Endothelial cell of umbilical vein (primary cell): ENCODE data around the gene TGFBR2. TPM values are rescaled to one million over a fixed set of nuclear protein-coding genes. Genes with fewer than 3 reads are reported as not detected.

Source experiments
- BruUV-seq: library from RNA; stranded (reverse); fragments of 400-500 nt; replicated peaks from 2 replicates; lab custom pipeline; 2021; lab: Mats Ljungman, UMichigan
- CTCF ChIA-PET: fragments of 300-600, 350-600 bp; sonication (Branson Sonifier 250); formaldehyde crosslinking; loops from one replicate; lab custom pipeline; 2021; ENCODE audit warnings: antibody characterized with exemption, inconsistent platforms; lab: Charles Lee
- POLR2A ChIA-PET: fragments of 300-600, 350-600 bp; sonication (Branson Sonifier 250); formaldehyde crosslinking; loops from one replicate; lab custom pipeline; 2021; ENCODE audit warnings: antibody characterized with exemption, inconsistent platforms; lab: Charles Lee
- DNase-seq: peaks from one replicate; pipeline ENCODE4 v3.0.0-alpha.2; 2011; ENCODE audit warnings: low read depth, low spot score
- FAIRE-seq: peaks from 2 replicates; lab custom pipeline; 2011; peaks lifted over from hg19 to GRCh38; lab: Jason Lieb, UNC
- H2AFZ ChIP-seq: 2 replicates; pipeline ENCODE4 v1.6.0; 2012; ENCODE audit warnings: low read depth, low read length, control low read depth, inconsistent platforms
- H3K27ac ChIP-seq: 2 replicates; pipeline ENCODE4 v1.5.1; 2011; ENCODE audit warnings: low read depth, mild to moderate bottlenecking, control low read depth, low read length, moderate library complexity; ENCODE audit not compliant: insufficient read depth
- H3K27me3 ChIP-seq, 2 experiments: 2 replicates each; pipeline versions ENCODE4 v1.6.0 to v1.6.1; 2011; ENCODE audit warnings: low read length in 2 of 2, mixed read lengths in 1 of 2; ENCODE audit not compliant: control insufficient read depth in 2 of 2, insufficient read depth in 2 of 2
- H3K36me3 ChIP-seq, 2 experiments: 2 replicates in 1 of 2; 3 replicates in 1 of 2; pipeline ENCODE4 v1.5.1; 2011; ENCODE audit warnings: low read length in 2 of 2, mild to moderate bottlenecking in 1 of 2, moderate library complexity in 1 of 2; ENCODE audit not compliant: control insufficient read depth in 2 of 2, insufficient read depth in 2 of 2; ENCODE audit errors: extremely low read depth in 1 of 2
- H3K4me1 ChIP-seq: 3 replicates; pipeline ENCODE4 v1.5.1; 2011; ENCODE audit warnings: mild to moderate bottlenecking, low read length; ENCODE audit not compliant: control insufficient read depth, insufficient read depth; ENCODE audit errors: extremely low read depth
- H3K4me2 ChIP-seq: 2 replicates; pipeline ENCODE4 v1.6.1; 2011; ENCODE audit warnings: low read length, control low read depth, mixed read lengths; ENCODE audit not compliant: insufficient read depth
- H3K4me3 ChIP-seq, 3 experiments: fragments of 200-600 bp in 1 of 3; sonication (generic), shearing (Covaris generic) in 1 of 3; replicated peaks in 1 of 3; 2 replicates each; pipeline ENCODE4 v1.5.1; 2011 to 2016; ENCODE audit warnings: control low read depth in 3 of 3, low read length in 3 of 3, mild to moderate bottlenecking in 2 of 3, inconsistent platforms in 1 of 3, low read depth in 1 of 3, moderate library complexity in 1 of 3; ENCODE audit not compliant: insufficient read depth in 1 of 3
- H3K79me2 ChIP-seq: 2 replicates; pipeline ENCODE4 v1.6.0; 2012; ENCODE audit warnings: low read length, inconsistent platforms; ENCODE audit not compliant: control insufficient read depth, insufficient read depth
- H3K9ac ChIP-seq: replicated peaks from 2 replicates; pipeline ENCODE3; 2011; ENCODE audit warnings: low read length, control low read depth; ENCODE audit not compliant: insufficient read depth; ENCODE audit errors: extremely low read depth
- H3K9me1 ChIP-seq: replicated peaks from 3 replicates; pipeline ENCODE4 v1.6.0; 2011; ENCODE audit warnings: mild to moderate bottlenecking, low read length; ENCODE audit not compliant: control insufficient read depth, insufficient read depth; ENCODE audit errors: extremely low read depth
- H3K9me3 ChIP-seq: replicated peaks from 2 replicates; pipeline ENCODE4 v1.5.1; 2012; ENCODE audit warnings: low read length, inconsistent platforms; ENCODE audit not compliant: control insufficient read depth, insufficient read depth
- H4K20me1 ChIP-seq: replicated peaks from 2 replicates; pipeline ENCODE3; 2011; ENCODE audit warnings: mild to moderate bottlenecking, low read length; ENCODE audit not compliant: control insufficient read depth, insufficient read depth; ENCODE audit errors: extremely low read depth
- CTCF ChIP-seq, 2 donors: IDR thresholded peaks; 1 replicate in 1 of 2; 2 replicates in 1 of 2; pipeline ENCODE4 v1.5.1; 2011; ENCODE audit warnings: low read length in 2 of 2, mild to moderate bottlenecking in 2 of 2, moderate library complexity in 2 of 2, control low read depth in 1 of 2, inconsistent platforms in 1 of 2, low read depth in 1 of 2; ENCODE audit not compliant: insufficient read depth in 1 of 2; ENCODE audit errors: extremely low read depth in 1 of 2
- EZH2 ChIP-seq: IDR thresholded peaks from 2 replicates; pipeline ENCODE4 v1.6.1; 2012; ENCODE audit warnings: borderline replicate concordance, low read depth, mild to moderate bottlenecking, moderate library complexity, low read length, inconsistent platforms; ENCODE audit not compliant: severe bottlenecking
- FOS ChIP-seq: IDR thresholded peaks from 2 replicates; pipeline ENCODE4 v1.6.1; 2011; ENCODE audit warnings: mild to moderate bottlenecking, low read length, moderate library complexity, borderline replicate concordance; ENCODE audit not compliant: insufficient read depth
- GATA2 ChIP-seq: IDR thresholded peaks from 2 replicates; pipeline ENCODE4 v1.7.0; 2011; ENCODE audit warnings: low read depth, mild to moderate bottlenecking, moderate library complexity, mixed read lengths, low read length; ENCODE audit not compliant: insufficient read length, insufficient read depth
- JUN ChIP-seq: IDR thresholded peaks from 2 replicates; pipeline ENCODE4 v1.6.1; 2011; ENCODE audit warnings: borderline replicate concordance, low read depth; ENCODE audit not compliant: insufficient read length, insufficient read depth
- MAX ChIP-seq: IDR thresholded peaks from 2 replicates; pipeline ENCODE4 v1.6.1; 2011; ENCODE audit not compliant: insufficient read depth, insufficient read length
- MYC ChIP-seq: IDR thresholded peaks from one replicate; pipeline ENCODE4 v1.6.1; 2011; ENCODE audit warnings: mild to moderate bottlenecking, low read depth, low read length
- POLR2A ChIP-seq: IDR thresholded peaks from 2 replicates; pipeline ENCODE4 v1.6.1; 2012; ENCODE audit warnings: low read depth, mild to moderate bottlenecking, control low read depth, low read length
- POLR2AphosphoS5 ChIP-seq: IDR thresholded peaks from 2 replicates; pipeline ENCODE4 v1.6.1; 2012; ENCODE audit warnings: low read depth, mild to moderate bottlenecking, control low read depth, low read length, moderate library complexity; ENCODE audit not compliant: insufficient read depth
- dilution Hi-C: fragments of 300-500 bp; cut with MboI; formaldehyde crosslinking; loops from one replicate; pipeline ENCODE4 v1.15.0; 2019; ENCODE audit warnings: low sequenced_read_pairs; ENCODE audit not compliant: extremely low pct_ligation_motif_present
- intact Hi-C: fragments of 100-400 bp; cut with micrococcal nuclease; formaldehyde crosslinking; loops from one replicate; pipeline ENCODE4 v1.10.0; 2022
- polyA plus RNA-seq, 4 experiments: library from polyadenylated mRNA; depleted of rRNA in 3 of 4; stranded (reverse) in 3 of 4; unstranded in 1 of 4; fragments of >200 nt; gene quantifications; 2 replicates each; pipeline versions ENCODE4 v1.2.1 to v1.2.3, GENCODE V29; 2011 to 2012; ENCODE audit warnings: missing spikeins in 1 of 4
- total RNA-seq: library from RNA; stranded (reverse); gene quantifications from 2 replicates; pipeline ENCODE4 v1.2.3, GENCODE V29; 2021

Gene TGFBR2
- total and polyA plus RNA-seq, 2 donors (not counting 3 experiments of a cell fraction or from before 2014, with no cell fraction given), result 227 to 250 TPM

GRCh38 chr3:30664884-30665283, 58.5 kb downstream of the TGFBR2 start:
- Histone ChIP-seq H3K27me3 (no peaks in the 10 kb centered on the region), H3K4me3 (no peak overlapping the region), H3K9me1 (no peaks in the 10 kb centered on the region), H3K9me3 (no peaks in the 10 kb centered on the region), H2AFZ (no peak overlapping the region), H4K20me1 (no peaks in the 10 kb centered on the region), H3K9ac (peak overlapping the region; percentile 64), H3K4me1 (peaks cover 79% of the 10 kb centered on the region), H3K79me2 (peaks cover 77% of the 10 kb centered on the region), H3K36me3 (peaks cover 6 to 39% of the 10 kb centered on the region in 2 experiments), H3K4me2 (peak overlapping the region; percentile 64), H3K27ac (peak overlapping the region; percentile 90)
- intact Hi-C loops, result loop anchor here (1.0 kb wide), 1 partner anchor 28 kb away; no protein-coding TSS in a partner anchor
- DNase-seq (peak; percentile 89), FAIRE-seq (peak; percentile 82)
- dilution Hi-C loops, result no loop called here
- BruUV-seq, result TSS peak; percentile 63
- CTCF ChIA-PET, result interaction anchor here (1.2 to 3.4 kb wide), 6 partner anchors 10 to 622 kb away, joined by 3 to 14 read pairs (median 9); no protein-coding TSS in a partner anchor
- TF ChIP-seq EZH2 (no peak), JUN (peak; percentile 31), CTCF (IDR thresholded peaks at IDR 0.05; ENCODE audit: extremely low read depth in 1 of 2, insufficient read depth in 1 of 2, low read depth in 1 of 2, low read length in 2 of 2) (no peak), MYC (no peak), POLR2A (peak; percentile 41), FOS (no peak), GATA2 (peak; percentile 87), POLR2AphosphoS5 (peak; percentile 41), MAX (no peak)
- POLR2A ChIA-PET, result interaction anchor here (1.2 kb wide), 1 partner anchor 59 kb away, joined by 5 read pairs; the partner anchor contains the start of gene TGFBR2
